H1 (cell line): ENCODE measurements around the gene GFOD1. TPM values are rescaled to one million over a fixed set of nuclear protein-coding genes. Genes with fewer than 3 reads are reported as not detected.

Experiments
- CTCF ChIA-PET: fragments of 300-600 bp; sonication (Branson Sonifier 250); formaldehyde crosslinking; loops from one replicate; lab custom pipeline; 2021; ENCODE audit not compliant: partially characterized antibody; lab: Charles Lee
- POLR2A ChIA-PET: fragments of 300-600 bp; sonication (Branson Sonifier 250); formaldehyde crosslinking; loops from one replicate; lab custom pipeline; 2021; ENCODE audit warnings: inconsistent platforms; ENCODE audit not compliant: partially characterized antibody; lab: Charles Lee
- DNase-seq, 2 experiments: peaks; one replicate each; pipeline versions ENCODE4 v3.0.0 to v3.0.0-alpha.2; 2010 to 2022; ENCODE audit warnings: low spot score in 2 of 2, low read depth in 1 of 2, mixed read lengths in 1 of 2
- FAIRE-seq: peaks from 2 replicates; lab custom pipeline; 2011; peaks lifted over from hg19 to GRCh38; lab: Jason Lieb, UNC
- H2AFZ ChIP-seq: 2 replicates; pipeline ENCODE4 v1.8.1; 2012; ENCODE audit warnings: low read length, inconsistent platforms
- H2AK5ac ChIP-seq: 2 replicates; pipeline ENCODE4 v1.6.1; 2013; ENCODE audit warnings: low read depth, low read length
- H2BK120ac ChIP-seq: replicated peaks from 2 replicates; pipeline ENCODE3; 2013; ENCODE audit warnings: low read depth, low read length, inconsistent platforms
- H2BK12ac ChIP-seq: 2 replicates; pipeline ENCODE4 v1.6.1; 2013; ENCODE audit warnings: low read depth, low read length
- H2BK15ac ChIP-seq: 2 replicates; pipeline ENCODE4 v1.6.1; 2013; ENCODE audit warnings: low read length
- H2BK20ac ChIP-seq: 2 replicates; pipeline ENCODE4 v1.6.1; 2013; ENCODE audit warnings: low read length
- H2BK5ac ChIP-seq: 2 replicates; pipeline ENCODE4 v1.6.1; 2013; ENCODE audit warnings: low read depth, low read length
- H3K14ac ChIP-seq: 2 replicates; pipeline ENCODE4 v1.6.1; 2013; ENCODE audit warnings: inconsistent platforms; ENCODE audit not compliant: insufficient read length
- H3K18ac ChIP-seq: 2 replicates; pipeline ENCODE4 v1.6.1; 2013; ENCODE audit warnings: low read length; ENCODE audit errors: extremely low read depth
- H3K23ac ChIP-seq: 2 replicates; pipeline ENCODE4 v1.6.1; 2013; ENCODE audit warnings: inconsistent platforms; ENCODE audit not compliant: insufficient read length
- H3K23me2 ChIP-seq: 2 replicates; pipeline ENCODE4 v1.6.1; 2013; ENCODE audit warnings: low read depth, low read length
- H3K27ac ChIP-seq: 2 replicates; pipeline ENCODE4 v1.6.1; 2011; ENCODE audit warnings: low read depth, low read length, inconsistent platforms
- H3K27me3 ChIP-seq, 4 experiments: replicated peaks in 1 of 4; 1 replicate in 1 of 4; 2 replicates in 3 of 4; pipeline versions ENCODE4 v1.6.1 to v1.8.1; 2011 to 2013; ENCODE audit warnings: low read length in 3 of 4, mild to moderate bottlenecking in 3 of 4, inconsistent platforms in 2 of 4, mixed read lengths in 2 of 4, moderate library complexity in 1 of 4; ENCODE audit not compliant: control insufficient read depth in 3 of 4, insufficient read depth in 3 of 4; ENCODE audit errors: extremely low read depth in 1 of 4
- H3K36me3 ChIP-seq, 4 experiments: 2 replicates each; pipeline versions ENCODE4 v1.6.1 to v1.8.1; 2011 to 2013; ENCODE audit warnings: mild to moderate bottlenecking in 4 of 4, low read length in 3 of 4, moderate library complexity in 2 of 4, control low read depth in 1 of 4, inconsistent platforms in 1 of 4; ENCODE audit not compliant: insufficient read depth in 4 of 4, control insufficient read depth in 2 of 4
- H3K4ac ChIP-seq: replicated peaks from 2 replicates; pipeline ENCODE3; 2013; ENCODE audit warnings: low read length, low read depth, mixed read lengths, inconsistent platforms; ENCODE audit not compliant: insufficient read length
- H3K4me1 ChIP-seq, 4 experiments: replicated peaks in 1 of 4; 1 replicate in 1 of 4; 2 replicates in 3 of 4; pipeline versions ENCODE4 v1.6.1 to v1.8.1; 2011 to 2013; ENCODE audit warnings: low read length in 3 of 4, inconsistent platforms in 2 of 4, mixed read lengths in 1 of 4; ENCODE audit not compliant: insufficient read depth in 4 of 4, control insufficient read depth in 3 of 4
- H3K4me2 ChIP-seq, 2 experiments: 2 replicates each; pipeline versions ENCODE4 v1.6.1 to v1.8.1; 2011 to 2013; ENCODE audit warnings: low read depth in 2 of 2, low read length in 2 of 2, control low read depth in 1 of 2, inconsistent platforms in 1 of 2, mild to moderate bottlenecking in 1 of 2; ENCODE audit not compliant: insufficient read depth in 1 of 2
- H3K4me3 ChIP-seq, 4 experiments: fragments of 200-600, 300-600 bp in 1 of 4; sonication (generic), shearing (Covaris generic), sonication (Bioruptor Twin) in 1 of 4; 2 replicates each; pipeline versions ENCODE4 v1.5.1 to v1.8.1; 2011 to 2016; ENCODE audit warnings: low read length in 4 of 4, low read depth in 3 of 4, control low read depth in 2 of 4, inconsistent platforms in 2 of 4, mild to moderate bottlenecking in 2 of 4, mixed read lengths in 1 of 4, moderate library complexity in 1 of 4; ENCODE audit not compliant: insufficient read depth in 2 of 4; ENCODE audit errors: extremely low read depth in 1 of 4
- H3K56ac ChIP-seq: replicated peaks from 2 replicates; pipeline ENCODE3; 2013; ENCODE audit warnings: low read depth, mild to moderate bottlenecking, mixed read lengths, low read length, inconsistent platforms; ENCODE audit not compliant: insufficient read length
- H3K79me1 ChIP-seq: 2 replicates; pipeline ENCODE4 v1.6.1; 2013; ENCODE audit warnings: low read depth, low read length, control low read depth
- H3K79me2 ChIP-seq, 2 experiments: 2 replicates each; pipeline versions ENCODE4 v1.6.1 to v1.8.1; 2012 to 2013; ENCODE audit warnings: low read length in 2 of 2, mild to moderate bottlenecking in 2 of 2, inconsistent platforms in 1 of 2; ENCODE audit not compliant: insufficient read depth in 2 of 2, control insufficient read depth in 1 of 2
- H3K9ac ChIP-seq, 4 experiments: replicated peaks in 1 of 4; 1 replicate in 1 of 4; 2 replicates in 3 of 4; pipeline versions ENCODE4 v1.6.1 to v1.8.1; 2011 to 2013; ENCODE audit warnings: low read depth in 3 of 4, low read length in 3 of 4, control low read depth in 2 of 4, mild to moderate bottlenecking in 2 of 4, moderate library complexity in 2 of 4, inconsistent platforms in 1 of 4; ENCODE audit errors: extremely low read depth in 1 of 4
- H3K9me3 ChIP-seq, 2 experiments: 2 replicates each; pipeline versions ENCODE4 v1.6.1 to v1.8.1; 2012 to 2013; ENCODE audit warnings: mild to moderate bottlenecking in 2 of 2, moderate library complexity in 2 of 2, control low read depth in 1 of 2, inconsistent platforms in 1 of 2, low read depth in 1 of 2, low read length in 1 of 2, mixed read lengths in 1 of 2; ENCODE audit not compliant: insufficient read depth in 2 of 2
- H4K20me1 ChIP-seq, 2 experiments: replicated peaks in 1 of 2; 2 replicates each; pipeline versions ENCODE3 to v1.8.1; 2011 to 2013; ENCODE audit warnings: inconsistent platforms in 2 of 2, low read length in 2 of 2, mild to moderate bottlenecking in 1 of 2; ENCODE audit not compliant: insufficient read depth in 2 of 2, control insufficient read depth in 1 of 2
- H4K5ac ChIP-seq: 2 replicates; pipeline ENCODE4 v1.6.1; 2013; ENCODE audit warnings: low read length, low read depth, mixed read lengths, inconsistent platforms; ENCODE audit not compliant: insufficient read length
- H4K8ac ChIP-seq: 2 replicates; pipeline ENCODE4 v1.8.0; 2013; ENCODE audit warnings: mild to moderate bottlenecking, moderate library complexity, low read length, inconsistent platforms; ENCODE audit not compliant: insufficient read depth; ENCODE audit errors: extremely low read depth
- H4K91ac ChIP-seq: replicated peaks from 2 replicates; pipeline ENCODE3; 2013; ENCODE audit warnings: low read length, mixed read lengths, inconsistent platforms; ENCODE audit not compliant: insufficient read length
- BRCA1 ChIP-seq: IDR thresholded peaks from 2 replicates; pipeline ENCODE4 v1.6.1; 2012; ENCODE audit warnings: low read depth, low read length, improper control_type of control experiment
- JUN ChIP-seq: IDR thresholded peaks from 2 replicates; pipeline ENCODE4 v1.6.1; 2011; ENCODE audit warnings: low read depth, mild to moderate bottlenecking, improper control_type of control experiment, low read length
- JUND ChIP-seq: IDR thresholded peaks from 2 replicates; pipeline ENCODE4 v1.6.1; 2011; ENCODE audit warnings: mild to moderate bottlenecking, improper control_type of control experiment, low read length
- WGBS, 2 experiments: shearing (Covaris generic) in 1 of 2; methylation state at CpG; one replicate each; pipeline versions ENCODE4 v1.1.6 to v1.1.7; 2013 to 2015; ENCODE audit warnings: low lambda C conversion rate in 2 of 2, mixed read lengths in 2 of 2, inconsistent platforms in 1 of 2, low coverage in 1 of 2, missing lambda C conversion rate in 1 of 2; ENCODE audit not compliant: insufficient replicate concordance in 2 of 2, insufficient coverage in 1 of 2, insufficient read length in 1 of 2; ENCODE audit errors: extremely low coverage in 1 of 2, missing lambda C conversion rate in 1 of 2; 5-methylcytosine and 5-hydroxymethylcytosine counted together
- polyA plus RNA-seq, 7 experiments: library from polyadenylated mRNA; depleted of rRNA in 3 of 7; stranded (reverse) in 5 of 7; unstranded in 2 of 7; fragments of >200 nt in 5 of 7; fragments of 200-250 nt in 2 of 7; gene quantifications; 1 replicate in 5 of 7; 2 replicates in 1 of 7; 4 replicates in 1 of 7; pipeline versions ENCODE4 v1.2.1 to v1.2.3, GENCODE V29; 2011 to 2013; ENCODE audit warnings: missing spikeins in 2 of 7, mixed read lengths in 2 of 7
- total RNA-seq: library from RNA; stranded (reverse); fragmentation: NEBNext Ultra II Directional; extraction: Animal tissue kit (Norgen Biotek cat#: 25700); gene quantifications from 2 replicates; pipeline ENCODE4 v1.2.1, GENCODE V29; 2021

Gene GFOD1
- total and polyA plus RNA-seq, 2 of the 8 experiments (the other 6 are each of a cell fraction or from before 2014, with no cell fraction given), result 2.5 to 8.8 TPM

DNA sequence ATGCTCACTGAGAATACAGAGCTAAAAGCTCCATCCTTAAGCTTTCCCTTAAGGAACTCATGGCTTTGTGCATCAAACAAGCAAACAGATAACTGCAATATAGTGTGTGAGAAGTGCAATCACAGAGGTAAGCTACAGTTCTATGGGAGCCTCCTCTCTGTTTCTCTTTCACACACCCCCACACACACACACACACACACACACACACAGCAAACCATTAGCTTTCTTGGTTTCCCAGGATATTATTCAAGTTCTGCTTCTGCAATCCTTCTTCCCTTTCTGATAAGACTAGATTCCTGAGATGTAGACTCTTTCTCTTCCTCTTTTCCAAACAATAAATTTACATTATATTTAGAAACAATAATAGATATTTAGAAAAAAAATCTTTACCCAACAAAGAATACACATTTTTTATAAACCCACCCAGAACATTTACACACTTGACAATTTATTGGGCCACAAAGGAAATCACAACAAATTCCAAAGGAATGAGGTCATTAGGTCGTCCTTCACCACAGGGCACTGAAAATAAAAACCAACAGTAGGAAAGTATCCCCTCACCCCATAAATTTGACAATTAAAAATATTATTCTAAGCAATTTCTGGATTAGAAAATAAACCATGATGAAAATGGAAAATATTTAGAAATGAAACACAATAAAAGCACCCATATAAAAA, 9.3 kb upstream of the GFOD1 start:
- no peaks in the 10 kb centered on the region for H3K36me3 ChIP-seq
- FAIRE-seq, result peak; percentile 81
- H3K79me2 ChIP-seq, result no peaks in the 10 kb centered on the region
- no peak overlapping the region for H2BK5ac ChIP-seq
- no peak overlapping the region for H3K23ac ChIP-seq
- no peak overlapping the region for H3K14ac ChIP-seq
- H3K9ac ChIP-seq, result no peak overlapping the region
- no peak overlapping the region for H3K27ac ChIP-seq
- peak overlapping the region; percentile 48 for H2AFZ ChIP-seq
- no peak overlapping the region for H2AK5ac ChIP-seq
- no peak overlapping the region for H2BK12ac ChIP-seq
- TF ChIP-seq BRCA1 (no peak), JUN (0 out of 2 replicates have a peak, but pooled peaks have one; percentile 34), JUND (peak; percentile 88)
- TF ChIP-seq, all 59 proteins: peak for 2
- H3K4me1 ChIP-seq, result peaks cover 0 to 11% (median 5%) of the 10 kb centered on the region in 4 experiments; a peak in 4 of 7 replicates
- H4K5ac ChIP-seq, result no peak overlapping the region
- H2BK120ac ChIP-seq, result no peak overlapping the region
- H2BK20ac ChIP-seq, result no peak overlapping the region
- no peaks in the 10 kb centered on the region for H3K79me1 ChIP-seq
- H2BK15ac ChIP-seq, result no peak overlapping the region
- no peak overlapping the region for H3K18ac ChIP-seq
- POLR2A ChIA-PET, result interaction anchor here (1.1 to 1.4 kb wide), 2 partner anchors 10 to 77 kb away, joined by 3 to 5 read pairs; partner anchors contain the start of genes GFOD1 and SIRT5
- H3K23me2 ChIP-seq, result no peaks in the 10 kb centered on the region
- no peak overlapping the region for H3K4me2 ChIP-seq
- H4K91ac ChIP-seq, result no peak overlapping the region
- H3K9me3 ChIP-seq, result no peaks in the 10 kb centered on the region
- no peak overlapping the region; the same call in 1 of the 2 replicates for H4K8ac ChIP-seq
- DNase-seq, result no peak
- H4K20me1 ChIP-seq, result no peaks in the 10 kb centered on the region
- no peak overlapping the region for H3K4me3 ChIP-seq
- 19% methylated on average over 1 of the region's 1 CpG; no CpG with 5 or more reads in 1 of the 2 experiments for WGBS, 2 experiments
- no peak overlapping the region for H3K4ac ChIP-seq
- no peak overlapping the region for H3K56ac ChIP-seq
- H3K27me3 ChIP-seq, result no peaks in the 10 kb centered on the region
- CTCF ChIA-PET, result interaction anchor here (0.7 to 1.6 kb wide), 5 partner anchors 14 to 105 kb away, joined by 3 to 4 read pairs (median 3); no protein-coding TSS in a partner anchor
